Measurements from ENCODE around the gene RBM20.

Gene RBM20

DNA sequence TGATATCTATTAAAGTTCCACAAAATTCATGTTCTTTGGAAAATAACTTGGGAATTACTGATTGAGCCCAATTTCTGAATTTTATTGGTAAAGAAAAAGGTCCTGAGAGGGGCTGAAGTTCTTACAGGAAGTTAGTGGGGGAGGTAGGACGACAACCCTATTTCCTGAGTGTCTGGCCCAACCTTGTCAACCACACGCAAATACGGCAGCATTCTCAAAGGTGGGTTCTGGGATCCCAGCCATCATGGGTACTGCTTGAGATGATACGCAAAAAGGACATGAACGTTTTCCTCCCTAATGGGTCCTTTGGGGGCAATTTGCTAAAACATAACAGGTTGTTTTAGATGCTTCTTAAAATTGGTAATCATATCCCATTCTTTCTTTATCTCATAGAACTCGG is 224.8 kb downstream of the RBM20 start:
- Histone ChIP-seq H3K27me3 (ENCODE audit: insufficient read depth, poor library complexity, severe bottlenecking) (no peaks in the 10 kb centered on the region), H3K27ac (replicated peaks) (peak overlapping the region; percentile 70), H3K4me3 (replicated peaks; ENCODE audit: insufficient read depth, low read length) (no peak overlapping the region)
- no peak for TF ChIP-seq GABPA (IDR thresholded peaks at IDR 0.05; ENCODE audit: low read depth)
- TF ChIP-seq, protein P1, sequence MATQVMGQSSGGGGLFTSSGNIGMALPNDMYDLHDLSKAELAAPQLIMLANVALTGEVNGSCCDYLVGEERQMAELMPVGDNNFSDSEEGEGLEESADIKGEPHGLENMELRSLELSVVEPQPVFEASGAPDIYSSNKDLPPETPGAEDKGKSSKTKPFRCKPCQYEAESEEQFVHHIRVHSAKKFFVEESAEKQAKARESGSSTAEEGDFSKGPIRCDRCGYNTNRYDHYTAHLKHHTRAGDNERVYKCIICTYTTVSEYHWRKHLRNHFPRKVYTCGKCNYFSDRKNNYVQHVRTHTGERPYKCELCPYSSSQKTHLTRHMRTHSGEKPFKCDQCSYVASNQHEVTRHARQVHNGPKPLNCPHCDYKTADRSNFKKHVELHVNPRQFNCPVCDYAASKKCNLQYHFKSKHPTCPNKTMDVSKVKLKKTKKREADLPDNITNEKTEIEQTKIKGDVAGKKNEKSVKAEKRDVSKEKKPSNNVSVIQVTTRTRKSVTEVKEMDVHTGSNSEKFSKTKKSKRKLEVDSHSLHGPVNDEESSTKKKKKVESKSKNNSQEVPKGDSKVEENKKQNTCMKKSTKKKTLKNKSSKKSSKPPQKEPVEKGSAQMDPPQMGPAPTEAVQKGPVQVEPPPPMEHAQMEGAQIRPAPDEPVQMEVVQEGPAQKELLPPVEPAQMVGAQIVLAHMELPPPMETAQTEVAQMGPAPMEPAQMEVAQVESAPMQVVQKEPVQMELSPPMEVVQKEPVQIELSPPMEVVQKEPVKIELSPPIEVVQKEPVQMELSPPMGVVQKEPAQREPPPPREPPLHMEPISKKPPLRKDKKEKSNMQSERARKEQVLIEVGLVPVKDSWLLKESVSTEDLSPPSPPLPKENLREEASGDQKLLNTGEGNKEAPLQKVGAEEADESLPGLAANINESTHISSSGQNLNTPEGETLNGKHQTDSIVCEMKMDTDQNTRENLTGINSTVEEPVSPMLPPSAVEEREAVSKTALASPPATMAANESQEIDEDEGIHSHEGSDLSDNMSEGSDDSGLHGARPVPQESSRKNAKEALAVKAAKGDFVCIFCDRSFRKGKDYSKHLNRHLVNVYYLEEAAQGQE (IDR thresholded peaks at IDR 0.05; ENCODE audit: insufficient replicate concordance, low read depth) = no peak
- TF ChIP-seq, protein P2, sequence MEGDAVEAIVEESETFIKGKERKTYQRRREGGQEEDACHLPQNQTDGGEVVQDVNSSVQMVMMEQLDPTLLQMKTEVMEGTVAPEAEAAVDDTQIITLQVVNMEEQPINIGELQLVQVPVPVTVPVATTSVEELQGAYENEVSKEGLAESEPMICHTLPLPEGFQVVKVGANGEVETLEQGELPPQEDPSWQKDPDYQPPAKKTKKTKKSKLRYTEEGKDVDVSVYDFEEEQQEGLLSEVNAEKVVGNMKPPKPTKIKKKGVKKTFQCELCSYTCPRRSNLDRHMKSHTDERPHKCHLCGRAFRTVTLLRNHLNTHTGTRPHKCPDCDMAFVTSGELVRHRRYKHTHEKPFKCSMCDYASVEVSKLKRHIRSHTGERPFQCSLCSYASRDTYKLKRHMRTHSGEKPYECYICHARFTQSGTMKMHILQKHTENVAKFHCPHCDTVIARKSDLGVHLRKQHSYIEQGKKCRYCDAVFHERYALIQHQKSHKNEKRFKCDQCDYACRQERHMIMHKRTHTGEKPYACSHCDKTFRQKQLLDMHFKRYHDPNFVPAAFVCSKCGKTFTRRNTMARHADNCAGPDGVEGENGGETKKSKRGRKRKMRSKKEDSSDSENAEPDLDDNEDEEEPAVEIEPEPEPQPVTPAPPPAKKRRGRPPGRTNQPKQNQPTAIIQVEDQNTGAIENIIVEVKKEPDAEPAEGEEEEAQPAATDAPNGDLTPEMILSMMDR (IDR thresholded peaks at IDR 0.05; ENCODE audit: insufficient read depth, low read length) = no peak
- no peak for TF ChIP-seq POLR2AphosphoS5 (IDR thresholded peaks at IDR 0.05; ENCODE audit: low read depth)
- no peak for TF ChIP-seq SPI1 (IDR thresholded peaks at IDR 0.05; ENCODE audit: borderline replicate concordance, low read depth)
- no peak for DNase-seq (ENCODE audit: low read depth in 1 of 2, low spot score in 1 of 2)

DNA sequence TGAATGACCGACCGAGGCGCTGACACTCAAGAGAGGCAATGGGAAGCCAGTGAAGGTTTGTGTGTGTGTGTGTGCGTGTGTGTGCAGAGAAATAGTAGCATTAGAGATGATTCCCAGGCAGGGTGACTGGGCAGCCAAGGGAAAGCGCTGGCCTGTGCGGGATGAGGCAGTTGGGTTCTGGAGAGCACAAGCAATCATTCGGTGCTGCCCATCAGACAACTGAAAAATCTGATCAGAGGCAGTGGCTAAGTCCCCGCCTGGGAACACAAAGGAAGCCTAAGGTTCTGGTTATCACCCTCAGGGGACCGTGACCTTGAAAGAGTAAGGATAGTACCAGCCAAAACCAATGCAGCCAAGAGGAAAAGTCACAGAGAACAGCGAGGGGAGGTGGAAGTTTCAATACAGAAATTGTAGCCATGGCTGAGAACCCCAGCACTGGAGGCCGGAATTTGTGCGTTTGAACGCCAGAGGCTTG is 226.7 kb downstream of the RBM20 start:
- H3K27ac ChIP-seq (replicated peaks) = peak overlapping the region; percentile 97
- no peak for DNase-seq (ENCODE audit: low read depth in 1 of 2, low spot score in 1 of 2)
- TF ChIP-seq GABPA (IDR thresholded peaks at IDR 0.05; ENCODE audit: low read depth) (no peak), SPI1 (IDR thresholded peaks at IDR 0.05; ENCODE audit: borderline replicate concordance, low read depth) (no peak), POLR2AphosphoS5 (IDR thresholded peaks at IDR 0.05; ENCODE audit: low read depth) (no peak)
- TF ChIP-seq, protein P1 (IDR thresholded peaks at IDR 0.05; ENCODE audit: insufficient replicate concordance, low read depth) = no peak
- TF ChIP-seq, protein P2 (IDR thresholded peaks at IDR 0.05; ENCODE audit: insufficient read depth, low read length) = no peak
- no peak overlapping the region for H3K4me3 ChIP-seq (replicated peaks; ENCODE audit: insufficient read depth, low read length)
- no peaks in the 10 kb centered on the region for H3K27me3 ChIP-seq (ENCODE audit: insufficient read depth, poor library complexity, severe bottlenecking)

DNA sequence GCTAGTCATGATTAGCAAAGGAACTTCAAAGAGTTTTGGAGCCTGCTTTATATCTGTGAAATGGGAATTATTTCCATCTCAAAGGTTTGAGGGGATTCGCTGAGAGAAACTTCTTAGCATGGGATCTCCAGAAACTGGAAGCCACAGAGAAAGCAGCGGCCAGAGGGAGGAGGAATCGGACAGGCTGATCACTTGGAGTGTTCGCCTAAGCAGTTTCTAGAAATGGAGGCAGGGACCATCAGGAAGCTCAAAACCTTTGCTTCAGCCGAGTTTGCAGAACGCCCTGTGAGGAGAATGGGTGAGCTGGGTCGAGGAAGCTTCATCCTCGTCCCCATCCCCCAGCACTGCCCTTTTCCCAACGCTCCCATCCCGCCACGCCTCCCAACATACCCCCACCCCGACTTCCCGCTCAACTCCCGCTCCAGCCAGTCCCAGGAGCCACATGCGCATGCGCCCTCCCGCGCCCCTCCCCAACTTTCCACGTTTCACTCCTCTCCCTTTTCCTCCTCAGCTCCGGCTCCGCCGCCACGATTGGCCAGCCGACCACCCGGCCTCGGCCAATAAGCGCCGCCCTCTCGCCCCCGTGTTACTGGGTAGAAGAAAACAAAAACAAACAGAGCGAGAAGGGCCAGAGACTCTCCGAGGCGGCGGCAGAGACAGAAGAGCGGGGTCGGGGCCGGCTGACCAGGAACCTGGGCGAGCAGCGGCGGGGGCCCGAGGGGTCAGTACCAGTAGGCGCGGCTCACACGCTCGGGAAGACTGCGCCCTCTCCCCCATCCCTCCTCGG is 227.4 kb downstream of the RBM20 start, which contains the start of gene PDCD4:
Gene PDCD4 (plus strand): TSS at position 631 of the 787 bp plus-strand sequence. CDS start 4,100 bp downstream, outside the sequence.
- peak; percentile 93 to 99 for DNase-seq (ENCODE audit: low read depth in 1 of 2, low spot score in 1 of 2)
- Histone ChIP-seq H3K27me3 (ENCODE audit: insufficient read depth, poor library complexity, severe bottlenecking) (no peaks in the 10 kb centered on the region), H3K4me3 (replicated peaks; ENCODE audit: insufficient read depth, low read length) (peak within 1 kb of the TSS; percentile 80), H3K27ac (replicated peaks) (peak within 1 kb of the TSS; percentile 97)
- TF ChIP-seq, protein P1 (IDR thresholded peaks at IDR 0.05; ENCODE audit: insufficient replicate concordance, low read depth) = peak; percentile 46
- TF ChIP-seq GABPA (IDR thresholded peaks at IDR 0.05; ENCODE audit: low read depth) (no peak), SPI1 (IDR thresholded peaks at IDR 0.05; ENCODE audit: borderline replicate concordance, low read depth) (no peak), POLR2AphosphoS5 (IDR thresholded peaks at IDR 0.05; ENCODE audit: low read depth) (peak; percentile 72; the same call in 1 of the 2 replicates)
- TF ChIP-seq, protein P2 (IDR thresholded peaks at IDR 0.05; ENCODE audit: insufficient read depth, low read length) = no peak
